HPDE6-E6E7 (cell line): ENCODE measurements around the gene TAF7.
"Not testable (repeated sequence)": the region's sequence is repeated elsewhere in the genome, so short reads cannot be mapped to it uniquely, and the experiment has no call there.

Experiments
- DNase-seq: peaks from one replicate; pipeline ENCODE4 v3.0.0; 2011; ENCODE audit warnings: missing footprints; ENCODE audit errors: extremely low spot score

TAF7 gene

GRCh38 chr5:141320225-141321169, at the start of gene TAF7:
Gene TAF7, minus strand, starts transcription at chr5:141320784. Its CDS starts 740 bp downstream, at chr5:141320044.
- DNase-seq, result peak; percentile 72

GRCh38 chr5:141366016-141366896, 45.7 kb upstream of the TAF7 start:
- DNase-seq, result no peak

GRCh38 chr5:141363952-141364660, 43.5 kb upstream of the TAF7 start, which contains the start of gene PCDHGA5:
Gene PCDHGA5, plus strand, starts transcription at chr5:141364162. Its CDS starts 169 bp downstream, at chr5:141364331.
- DNase-seq, result no peak

- DNase-seq, result no peak
These were observed 42.1 kb upstream of the TAF7 start for GRCh38 chr5:141362719-141363118.

GRCh38 chr5:141360685-141361084, 40.1 kb upstream of the TAF7 start:
- DNase-seq, result no peak

GRCh38 chr5:141359790-141360426, 39.3 kb upstream of the TAF7 start, which contains the start of gene PCDHGB2:
Gene PCDHGB2, plus strand, starts transcription at chr5:141359994. Its CDS starts 142 bp downstream, at chr5:141360136.
- DNase-seq, result no peak

- DNase-seq, result no peak
These were observed 36.4 kb upstream of the TAF7 start for GRCh38 chr5:141356950-141357349.

- DNase-seq, result no peak
These were observed 35.5 kb upstream of the TAF7 start for GRCh38 chr5:141356133-141356532.

GRCh38 chr5:141355641-141356040, 35.1 kb upstream of the TAF7 start:
- no peak for DNase-seq

- no peak for DNase-seq
These were observed 34.4 kb upstream of the TAF7 start, which contains the start of gene PCDHGA4 for GRCh38 chr5:141354900-141355469. Gene PCDHGA4, plus strand, starts transcription at chr5:141355021. Its CDS starts 87 bp downstream, at chr5:141355108.

GRCh38 chr5:141351591-141351990, 31.0 kb upstream of the TAF7 start:
- DNase-seq, result no peak

- DNase-seq, result no peak
These were observed 29.5 kb upstream of the TAF7 start, which contains the start of gene PCDHGB1 for GRCh38 chr5:141349917-141350619. Gene PCDHGB1, plus strand, starts transcription at chr5:141350099. Its CDS starts 162 bp downstream, at chr5:141350261.

- not testable (repeated sequence) for DNase-seq
These were observed 25.4 kb upstream of the TAF7 start for GRCh38 chr5:141346017-141346416.

GRCh38 chr5:141345327-141345726, 24.7 kb upstream of the TAF7 start:
- no peak for DNase-seq

GRCh38 chr5:141343953-141344463, 23.4 kb upstream of the TAF7 start:
- no peak for DNase-seq

GRCh38 chr5:141343242-141343952, 22.8 kb upstream of the TAF7 start, which contains the start of gene PCDHGA3:
Gene PCDHGA3, plus strand, starts transcription at chr5:141343829. Its CDS starts 205 bp downstream, at chr5:141344034.
- no peak for DNase-seq

GRCh38 chr5:141342773-141343172, 22.2 kb upstream of the TAF7 start:
- DNase-seq, result no peak

GRCh38 chr5:141340781-141341354, 20.3 kb upstream of the TAF7 start:
- DNase-seq, result not testable (repeated sequence)
